Omental fat pad (tissue), 4 donors: ENCODE measurements around the gene CRYBA1. TPM values are rescaled to one million over a fixed set of nuclear protein-coding genes. Genes with fewer than 3 reads are reported as not detected.
"Not testable (repeated sequence)": the region's sequence is repeated elsewhere in the genome, so short reads cannot be mapped to it uniquely, and the experiment has no call there.

Experiments used
- ATAC-seq: fragments of 150-250 bp; one replicate; pipeline ENCODE4 v1.9.1; 2016; ENCODE audit warnings: mild to moderate bottlenecking, moderate library complexity; ENCODE audit not compliant: low FRiP score
- DNase-seq: peaks from one replicate; pipeline ENCODE4 v3.0.0-alpha.2; 2019; ENCODE audit warnings: low spot score
- CTCF ChIP-seq, 3 donors: fragments of 450-650 bp; IDR thresholded peaks; one replicate each; pipeline ENCODE4 v1.5.1; 2016 to 2017; ENCODE audit warnings: antibody characterized with exemption in 3 of 3, mild to moderate bottlenecking in 3 of 3, moderate library complexity in 2 of 3
- total RNA-seq, 4 donors: library from RNA; depleted of rRNA; stranded (reverse); fragments of >200 nt; gene quantifications; one replicate each; pipeline ENCODE4 v1.1.0, GENCODE V29; 2016

CRYBA1 gene
- not detected for total RNA-seq

GRCh38 chr17:29246628-29247027 lies at the start of gene CRYBA1:
Gene CRYBA1, plus strand, starts transcription at chr17:29246859. Its CDS starts 5 bp downstream, at chr17:29246864.
- no peak for DNase-seq
- no peak for TF ChIP-seq CTCF (IDR thresholded peaks at IDR 0.05)
- ATAC-seq: no peak

- TF ChIP-seq CTCF (IDR thresholded peaks at IDR 0.05): no peak
- ATAC-seq (no peak), DNase-seq (no peak)
Measured at GRCh38 chr17:29197516-29198272, 49.0 kb upstream of the CRYBA1 start.

DNA sequence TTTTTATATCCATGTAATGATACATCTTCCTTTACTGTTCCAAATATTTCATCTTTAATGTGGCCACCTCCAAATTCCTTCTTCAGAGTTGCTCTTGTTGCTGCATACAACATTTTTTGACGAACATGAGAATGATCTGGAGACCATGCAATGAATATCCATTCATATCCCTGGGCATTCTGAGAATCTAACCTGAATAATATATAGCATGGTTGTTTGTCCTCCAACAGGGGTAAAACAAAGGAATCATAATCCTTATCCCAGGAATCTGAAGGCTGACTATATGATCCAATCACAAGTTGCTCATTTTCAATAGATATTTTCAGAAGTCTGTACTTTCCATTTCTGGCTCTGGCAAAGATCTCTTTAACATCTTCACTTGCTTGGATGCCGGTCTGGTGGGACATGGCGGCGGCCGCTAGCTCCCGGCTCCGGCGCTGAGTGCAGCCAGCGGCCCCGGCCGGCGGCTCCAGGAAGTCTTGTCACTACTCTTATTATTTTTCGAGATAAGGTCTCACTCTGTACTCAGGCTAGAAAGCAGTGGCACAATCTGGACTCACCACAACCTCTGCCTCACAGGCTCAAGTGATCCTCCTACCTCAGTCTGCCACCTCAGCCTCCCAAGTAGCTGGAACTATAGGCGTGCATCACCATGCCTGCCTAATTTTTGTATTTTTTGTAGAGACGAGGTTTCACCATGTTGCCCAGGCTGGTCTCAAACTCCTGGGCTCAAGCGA lies 42.4 kb upstream of the CRYBA1 start:
- ATAC-seq, DNase-seq: not testable (repeated sequence)

GRCh38 chr17:29205047-29205446 lies 41.6 kb upstream of the CRYBA1 start:
- ATAC-seq: no peak
- no peak for TF ChIP-seq CTCF (IDR thresholded peaks at IDR 0.05)
- DNase-seq: no peak

- DNase-seq (no peak), ATAC-seq (no peak)
- no peak for TF ChIP-seq CTCF (IDR thresholded peaks at IDR 0.05)
Measured at GRCh38 chr17:29207975-29208374, 38.7 kb upstream of the CRYBA1 start.

DNA sequence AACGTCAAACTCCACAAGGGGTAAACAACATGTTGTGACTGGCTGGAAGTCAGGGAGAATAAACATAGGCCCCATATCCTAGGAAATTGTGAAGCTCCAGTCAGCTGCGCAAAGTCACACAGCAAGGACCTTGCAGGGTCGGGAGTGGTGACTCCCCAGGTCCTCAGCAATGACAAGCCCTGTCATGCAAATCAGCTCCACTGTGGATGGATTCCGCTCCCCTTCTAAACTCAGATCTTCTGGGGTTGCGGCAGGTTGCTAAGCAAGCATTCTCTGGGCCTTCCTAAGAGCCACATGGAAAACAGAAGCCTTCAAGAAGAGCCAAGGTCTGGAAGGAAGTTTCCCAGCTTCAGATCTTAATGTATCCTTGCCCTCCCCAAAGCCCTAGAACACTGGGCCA lies 37.6 kb upstream of the CRYBA1 start:
- DNase-seq (no peak), ATAC-seq (no peak)
- TF ChIP-seq CTCF (IDR thresholded peaks at IDR 0.05): no peak

DNA sequence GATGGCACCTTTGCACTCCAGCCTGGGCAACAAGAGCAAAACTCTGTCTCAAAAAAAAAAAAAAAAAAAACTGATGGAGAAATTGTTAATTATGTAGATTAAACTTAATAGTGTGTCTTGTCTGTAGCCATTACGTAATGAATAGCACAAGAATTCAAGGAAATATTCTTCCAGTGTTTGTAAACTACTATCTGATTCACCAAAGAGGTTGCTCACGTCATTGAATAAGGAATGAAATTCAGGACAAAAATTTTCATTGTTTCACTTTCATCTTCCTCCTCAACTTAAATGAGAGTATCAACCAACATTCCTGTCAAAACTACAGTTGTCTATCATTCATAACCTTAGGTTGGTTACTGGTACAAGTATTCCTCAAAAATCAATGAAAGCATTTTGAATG lies 35.8 kb upstream of the CRYBA1 start:
- TF ChIP-seq CTCF (IDR thresholded peaks at IDR 0.05): no peak

More for the DNA sequence above, 35.8 kb upstream of the CRYBA1 start:
- no peak for DNase-seq
- ATAC-seq: no peak
